GM18498 (cell line): ENCODE results near the gene ADRB2.
"Not testable (repeated sequence)": the region's sequence is repeated elsewhere in the genome, so short reads cannot be mapped to it uniquely, and the experiment has no call there.

ENCODE experiments used
- ATAC-seq: cut with Tn5 transposase; IDR thresholded peaks from one replicate; pipeline ENCODE4 v1.9.1; 2021; ENCODE audit warnings: mild to moderate bottlenecking, moderate library complexity; ENCODE audit not compliant: unreplicated experiment

Gene ADRB2

DNA sequence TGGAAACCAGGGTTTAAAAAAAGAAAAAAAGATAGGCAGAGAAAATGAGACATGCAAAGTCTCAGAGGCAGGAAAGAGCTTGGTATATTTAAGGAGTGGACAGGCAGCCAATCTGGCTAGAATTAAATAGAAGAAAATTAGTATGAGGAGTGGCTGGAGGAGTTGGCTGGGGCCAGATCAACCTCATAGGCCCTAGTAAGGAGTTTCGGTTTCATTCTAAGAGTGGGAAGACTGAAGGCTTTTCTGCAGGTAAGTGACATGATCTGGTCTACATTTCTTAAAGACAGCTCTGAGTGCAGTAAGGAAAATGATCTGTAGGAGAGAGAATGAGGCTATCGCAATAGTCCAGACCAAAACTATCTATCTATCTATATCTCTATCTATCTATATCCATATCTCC lies 27.5 kb downstream of the ADRB2 start:
- peak; percentile 78 for ATAC-seq

DNA sequence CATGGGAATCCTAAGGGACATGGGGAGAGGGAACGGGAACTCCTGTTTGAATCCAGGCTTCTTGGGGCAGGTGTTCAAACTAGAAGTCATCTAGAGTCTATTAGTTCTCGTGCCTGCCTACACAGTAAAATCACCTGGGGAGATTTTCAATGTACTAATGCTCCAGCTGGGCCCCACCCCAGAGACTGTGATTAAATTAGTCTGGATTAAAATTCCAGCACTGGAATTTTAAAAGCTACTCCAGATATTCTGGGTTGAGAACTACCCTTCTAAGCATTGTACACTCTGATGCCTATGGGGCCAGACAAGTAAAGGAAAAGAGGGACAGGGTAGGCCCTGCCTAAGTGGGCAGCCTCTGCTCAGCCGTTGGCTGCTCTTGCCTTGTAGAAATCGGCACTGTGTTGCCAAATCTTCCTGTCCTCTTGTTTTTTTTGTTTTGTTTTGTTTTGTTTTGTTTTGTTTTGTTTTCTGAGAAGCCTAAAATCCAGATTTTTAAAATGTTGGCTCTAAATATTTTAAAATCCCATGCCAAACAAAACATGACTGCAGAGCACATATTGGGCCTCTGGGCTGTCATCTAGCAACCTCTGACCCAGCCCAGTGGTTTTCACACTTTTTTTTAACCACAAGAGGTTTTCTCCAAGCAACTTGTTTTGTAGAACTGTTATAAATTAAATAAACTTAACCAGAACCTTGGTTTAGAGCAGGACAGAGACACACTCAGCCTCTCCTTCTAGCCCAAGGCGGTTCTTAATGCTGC lies 29.0 kb downstream of the ADRB2 start:
- peak; percentile 57 for ATAC-seq

DNA sequence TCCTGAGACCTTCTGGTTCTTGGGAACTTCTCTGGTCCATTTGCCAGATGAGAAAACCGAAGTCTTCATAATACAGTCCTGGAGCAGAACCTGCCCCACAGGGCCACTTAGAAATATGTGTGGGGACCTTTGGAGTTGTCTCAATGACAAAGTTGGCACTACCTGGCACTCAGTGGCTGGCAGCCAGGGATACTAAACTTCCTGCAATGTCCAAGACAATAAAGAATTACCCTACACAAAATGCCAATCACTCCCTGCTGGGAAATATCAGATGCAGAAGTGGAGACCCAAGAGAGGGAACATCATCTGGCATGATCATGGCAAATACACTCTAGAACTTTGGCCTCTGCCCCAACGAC lies 29.6 kb downstream of the ADRB2 start:
- no peak for ATAC-seq

DNA sequence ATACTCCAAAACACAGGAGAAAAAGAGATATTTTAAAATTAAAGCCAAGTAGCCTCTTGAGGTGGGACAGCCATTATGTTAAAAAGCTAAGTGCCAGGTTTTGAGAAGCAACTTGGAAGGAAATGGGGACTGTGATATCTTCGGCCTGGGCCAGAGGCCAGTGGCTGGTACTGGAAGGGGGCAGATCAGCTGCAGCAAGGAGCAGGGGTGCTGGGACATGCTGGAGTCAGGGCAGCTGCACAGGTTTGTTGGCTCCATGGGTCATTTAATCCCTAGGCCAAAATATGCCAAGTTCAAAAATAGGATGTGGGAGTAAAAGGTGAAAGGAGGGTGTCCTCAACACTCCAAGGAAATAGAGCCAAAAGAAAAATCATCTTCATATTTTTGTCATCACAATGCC lies 30.0 kb downstream of the ADRB2 start:
- ATAC-seq: no peak

DNA sequence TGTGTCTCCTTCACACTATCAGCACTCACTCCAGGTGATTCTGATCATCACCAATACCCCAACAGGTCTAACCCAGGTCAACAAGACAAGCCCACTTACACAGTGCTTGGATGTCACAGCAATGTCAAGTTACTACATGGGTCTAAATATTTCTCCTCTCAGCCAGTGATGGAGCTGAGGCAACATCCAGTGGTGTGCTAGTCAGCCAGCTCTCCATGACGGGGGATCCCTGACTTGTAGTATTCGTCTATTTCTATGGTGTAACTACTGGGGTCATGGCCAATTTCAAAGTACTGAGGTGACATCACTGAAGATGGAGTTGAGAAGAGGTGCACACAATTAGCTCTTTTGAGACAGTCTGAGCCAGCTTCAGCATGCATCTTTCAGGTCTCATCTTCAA lies 31.1 kb downstream of the ADRB2 start:
- ATAC-seq: no peak

DNA sequence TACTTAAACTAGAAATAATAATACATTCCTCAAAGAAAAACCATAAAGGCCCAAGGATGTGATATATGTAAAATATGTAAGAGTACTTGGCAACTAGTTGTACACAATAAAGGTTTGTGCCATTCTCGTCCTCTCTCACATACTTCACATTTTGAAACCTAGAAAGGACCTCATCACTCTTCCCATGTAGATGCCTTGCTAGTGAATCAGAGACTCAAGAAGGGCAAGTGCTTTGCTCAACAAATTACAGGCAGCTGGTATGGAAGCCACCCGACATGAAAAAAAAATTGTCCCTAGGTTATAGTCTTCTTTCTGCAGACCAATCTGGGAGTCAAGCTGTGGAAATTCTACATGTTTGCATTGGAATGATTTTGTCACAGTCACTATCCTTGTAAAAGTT lies 31.7 kb downstream of the ADRB2 start:
- no peak for ATAC-seq

DNA sequence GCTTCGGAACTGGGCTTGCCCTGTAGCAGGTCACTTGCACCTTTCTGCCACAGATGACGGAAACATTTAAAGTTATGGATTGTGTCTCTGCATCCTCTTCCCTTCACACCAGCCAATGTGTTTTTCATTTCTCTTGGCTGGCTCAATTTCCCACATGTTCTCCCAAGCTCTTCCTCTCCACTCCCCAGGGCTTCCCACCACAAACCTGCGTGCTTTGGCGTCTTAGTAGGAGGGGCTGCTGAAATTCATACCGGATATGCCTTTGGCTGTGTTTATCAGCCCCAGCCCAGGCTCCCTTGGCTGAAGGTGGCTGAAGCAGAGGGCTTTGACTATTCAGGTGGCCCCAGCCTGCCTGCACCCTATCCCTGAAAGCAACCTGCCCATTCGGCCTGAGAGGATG lies 32.1 kb downstream of the ADRB2 start:
- ATAC-seq: no peak

DNA sequence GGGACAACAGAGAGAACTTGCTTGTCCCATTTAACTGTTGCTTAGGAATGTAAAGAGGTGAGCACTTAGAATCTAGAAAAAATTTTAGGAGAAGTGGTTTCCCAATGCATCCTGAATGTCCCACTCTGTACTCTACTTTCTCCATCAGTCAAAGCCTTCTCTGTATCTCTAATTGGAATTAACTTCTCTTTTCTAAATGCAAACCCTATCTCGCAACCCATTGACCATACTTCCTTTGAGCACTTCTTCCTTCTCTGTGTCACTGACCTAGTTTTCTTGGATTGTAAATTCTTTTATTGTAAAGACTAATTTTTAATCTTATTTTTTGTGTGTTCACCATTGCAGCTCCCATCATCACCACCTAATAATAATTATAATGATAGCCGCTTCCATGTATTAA lies 33.3 kb downstream of the ADRB2 start:
- no peak for ATAC-seq

DNA sequence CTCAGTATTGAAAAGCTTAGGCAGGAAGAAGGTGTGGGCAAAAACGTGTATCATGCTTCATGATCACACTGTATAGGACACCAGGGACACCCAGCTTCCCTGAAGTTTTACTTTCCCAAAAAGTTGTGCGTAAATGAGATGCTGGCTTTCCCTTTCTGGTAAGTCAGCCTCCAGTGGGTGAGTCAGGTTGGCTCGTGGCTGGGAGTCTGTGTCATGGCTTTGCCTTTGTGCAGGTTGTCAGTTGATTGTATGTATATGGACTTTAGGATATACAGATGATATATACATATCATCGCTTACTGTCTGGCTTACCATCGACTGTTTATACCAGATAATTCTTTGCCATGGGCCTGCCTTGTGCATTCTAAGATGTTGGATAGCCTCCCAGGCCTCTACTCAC lies 34.2 kb downstream of the ADRB2 start:
- no peak for ATAC-seq

DNA sequence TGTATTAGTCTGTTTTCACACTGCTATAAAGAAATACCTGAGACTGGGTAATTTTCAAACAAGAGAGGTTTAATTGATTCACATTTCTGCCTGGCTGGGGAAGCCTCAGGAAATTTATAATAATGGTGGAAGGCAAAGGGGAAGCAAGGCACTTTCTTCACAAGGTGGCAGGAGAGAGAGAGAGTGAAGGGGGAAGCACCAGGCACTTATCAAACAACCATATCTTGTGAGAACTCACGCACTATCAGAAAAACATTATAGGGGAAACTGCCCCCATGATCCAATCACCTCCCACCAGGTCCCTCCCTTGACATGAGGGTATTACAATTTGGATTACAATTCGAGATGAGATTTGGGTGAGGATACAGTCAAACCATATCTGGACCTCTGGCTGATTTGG lies 34.7 kb downstream of the ADRB2 start:
- no peak for ATAC-seq

DNA sequence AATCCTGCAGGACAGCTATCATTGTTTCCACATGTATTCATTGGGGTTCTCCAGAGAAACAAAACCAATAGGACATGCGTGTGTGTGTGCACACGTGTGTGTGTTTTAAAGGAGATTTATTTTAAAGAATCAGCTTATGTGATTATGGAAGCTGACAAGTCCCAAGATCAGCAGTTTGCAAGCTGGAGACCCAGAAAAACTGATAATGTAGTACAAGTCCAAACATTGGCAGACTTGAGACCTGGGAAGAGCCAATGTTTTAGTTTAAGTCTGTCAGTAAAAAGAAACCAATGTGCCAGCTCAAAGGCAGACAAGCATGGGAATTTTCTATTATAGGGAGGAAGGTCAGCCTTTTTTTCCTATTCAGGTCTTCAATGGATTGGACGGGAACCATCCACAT lies 35.3 kb downstream of the ADRB2 start:
- ATAC-seq: no peak

DNA sequence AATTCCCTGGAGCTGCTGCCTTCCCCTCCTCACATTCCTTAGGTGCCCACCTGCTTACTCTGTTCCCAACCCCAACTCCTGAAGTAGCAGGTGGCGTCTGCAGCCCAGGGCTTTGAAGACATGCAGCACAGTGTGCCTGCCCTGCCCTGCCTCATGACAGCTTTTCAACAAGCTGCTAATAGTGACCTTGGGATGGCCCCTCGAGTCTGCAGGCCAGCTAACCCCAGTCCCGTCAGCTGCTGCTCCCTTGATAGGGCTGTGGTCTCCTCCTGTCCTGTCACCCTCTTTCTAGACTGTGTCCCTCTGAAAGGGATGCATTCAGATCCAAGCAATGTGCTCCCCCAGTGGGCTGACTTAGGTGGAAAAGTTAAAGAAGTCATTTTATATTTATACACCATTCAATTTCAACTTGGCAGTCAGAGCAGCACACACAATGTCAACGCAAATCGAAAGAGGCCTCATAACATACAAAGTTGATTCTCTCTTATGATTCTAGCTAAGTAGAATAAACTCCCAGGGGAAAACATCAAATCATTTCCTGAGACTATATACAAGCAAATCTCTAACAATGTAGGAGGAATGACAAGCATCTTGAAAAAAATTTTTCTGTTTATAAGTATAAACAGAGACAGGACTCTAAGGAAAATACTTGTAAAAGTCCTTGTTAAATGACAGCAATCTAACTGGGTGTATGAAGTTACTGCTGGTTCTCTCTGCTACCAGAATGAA lies 37.9 kb downstream of the ADRB2 start:
- ATAC-seq: no peak

DNA sequence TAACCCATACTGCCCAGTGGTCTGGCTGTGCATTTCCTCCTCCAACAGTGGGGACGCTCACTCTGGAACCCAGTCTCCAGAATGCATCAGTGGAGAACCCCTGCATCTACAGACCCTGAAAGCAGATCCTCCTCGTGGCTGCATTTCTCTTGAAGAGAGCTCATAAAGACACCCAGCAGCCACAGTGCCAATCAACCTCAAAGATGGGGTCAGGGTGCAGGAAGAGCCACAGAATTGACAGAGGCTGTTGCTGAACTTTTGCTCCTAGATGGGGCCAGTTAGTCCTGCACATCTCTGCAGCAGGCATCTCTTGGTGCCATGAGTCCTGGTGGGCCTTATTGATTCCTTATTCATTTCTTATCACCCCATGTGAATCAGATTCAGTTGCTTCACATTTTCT lies 39.6 kb downstream of the ADRB2 start:
- ATAC-seq: no peak

DNA sequence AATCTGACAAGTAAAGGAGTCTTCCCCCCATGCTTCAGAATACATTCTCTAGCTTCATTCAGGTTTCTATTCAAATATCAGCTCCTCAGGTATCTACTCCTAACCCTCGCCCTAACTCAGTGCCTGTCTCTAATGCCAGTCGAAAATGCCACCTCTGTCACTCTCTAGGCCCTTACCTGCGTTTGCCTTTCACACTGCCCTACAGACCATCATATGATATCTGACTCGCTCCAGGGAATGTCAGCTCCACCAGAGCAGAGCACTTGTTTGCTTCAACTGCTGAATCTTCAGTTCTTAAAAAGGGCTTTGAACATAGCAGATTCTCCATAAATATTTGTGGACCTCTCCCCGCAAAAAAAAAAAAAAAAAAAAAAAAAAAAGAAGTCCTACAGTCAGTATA lies 46.7 kb downstream of the ADRB2 start:
- no peak for ATAC-seq

DNA sequence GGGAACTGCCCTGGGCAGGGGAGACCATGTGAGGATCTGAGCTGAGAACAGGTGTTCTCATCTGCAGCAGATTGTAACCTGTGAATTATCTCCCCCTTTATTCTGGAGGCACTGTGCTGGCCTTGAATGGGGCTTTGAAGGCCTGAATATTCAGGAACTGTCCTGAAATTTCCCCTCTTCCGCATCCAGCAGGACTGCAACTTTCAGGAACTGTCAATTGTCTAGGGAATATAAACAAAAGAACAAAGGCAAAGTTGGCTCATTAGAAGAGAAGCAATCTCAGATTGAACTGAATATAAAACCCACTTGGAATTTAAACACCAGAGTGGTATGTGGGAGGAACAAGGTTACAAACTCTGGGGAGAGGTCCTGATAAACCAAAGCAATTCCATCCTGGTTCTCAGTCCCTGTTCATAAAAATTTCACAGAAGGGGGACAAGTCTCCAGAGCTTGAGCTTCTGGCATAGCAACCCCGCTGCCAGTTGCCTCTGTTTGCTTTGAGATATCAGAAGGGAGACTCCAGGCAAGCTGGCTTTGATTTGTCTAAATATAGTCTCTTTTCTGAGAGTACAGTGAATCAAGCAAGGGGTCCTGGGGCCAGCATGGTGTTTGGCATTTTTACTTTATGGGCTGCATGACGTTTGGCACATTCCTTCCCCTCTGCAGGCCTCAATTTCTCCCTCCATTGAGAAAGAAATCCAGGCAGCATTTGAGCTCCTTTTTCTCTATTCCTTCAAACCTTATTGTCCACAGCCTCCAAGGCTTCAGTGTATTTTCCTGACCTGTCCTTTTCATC lies 47.5 kb downstream of the ADRB2 start:
- no peak for ATAC-seq

DNA sequence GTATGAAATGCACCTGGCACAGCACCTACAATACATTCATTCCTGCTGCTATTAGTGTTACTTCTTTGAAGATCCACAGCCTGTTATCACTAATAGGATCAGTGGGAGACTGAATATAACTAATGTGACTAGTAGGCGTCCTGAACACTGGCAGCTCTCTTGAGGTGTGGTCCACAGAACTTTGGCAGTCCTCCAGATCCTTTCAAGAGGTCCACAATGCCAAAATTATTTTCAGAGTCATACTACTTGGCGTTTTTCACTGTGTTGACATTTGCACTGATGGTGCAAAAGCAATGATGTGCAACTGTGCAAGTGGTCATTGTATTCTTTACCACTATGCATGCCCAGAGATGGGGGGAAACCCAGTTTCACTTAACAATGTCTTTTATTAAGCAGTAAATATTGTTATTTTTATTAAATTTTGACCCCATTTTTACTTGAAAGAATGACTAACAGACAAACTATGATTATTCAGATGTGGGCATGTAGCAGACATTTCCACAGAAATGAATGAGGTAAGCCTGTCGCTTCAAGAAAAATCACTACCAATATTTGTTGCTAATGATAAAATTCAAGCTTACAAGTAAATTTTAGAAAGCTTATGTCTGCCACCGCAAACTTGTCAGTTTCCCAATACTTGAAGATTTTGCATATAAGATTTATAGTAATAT lies 48.9 kb downstream of the ADRB2 start:
- no peak for ATAC-seq

DNA sequence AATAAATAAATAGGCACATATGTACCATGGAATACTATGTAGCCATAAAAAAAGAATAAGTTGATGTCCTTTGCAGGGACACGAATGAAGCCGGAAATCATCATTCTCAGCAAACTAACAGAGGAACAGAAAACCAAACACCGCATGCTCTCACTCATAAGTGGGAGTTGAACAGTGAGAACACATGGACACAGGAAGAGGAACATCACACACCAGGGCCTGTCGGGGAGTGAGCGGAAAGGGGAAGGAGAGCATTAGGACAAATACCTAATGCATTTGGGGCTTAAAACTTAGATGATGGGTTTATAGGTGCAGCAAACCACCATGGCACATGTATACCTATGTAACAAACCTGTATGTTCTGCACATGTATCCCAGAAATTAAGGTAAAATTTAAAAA lies 51.0 kb downstream of the ADRB2 start:
- ATAC-seq: not testable (repeated sequence)
